ENCODE results near the gene RRP1B. TPM values are rescaled to one million over a fixed set of nuclear protein-coding genes. Genes with fewer than 3 reads are reported as not detected.

The RRP1B gene
- total and polyA plus RNA-seq, 2 donors (not counting 1 experiment from before 2014, with no cell fraction given), result 6.0 to 22.4 TPM

DNA sequence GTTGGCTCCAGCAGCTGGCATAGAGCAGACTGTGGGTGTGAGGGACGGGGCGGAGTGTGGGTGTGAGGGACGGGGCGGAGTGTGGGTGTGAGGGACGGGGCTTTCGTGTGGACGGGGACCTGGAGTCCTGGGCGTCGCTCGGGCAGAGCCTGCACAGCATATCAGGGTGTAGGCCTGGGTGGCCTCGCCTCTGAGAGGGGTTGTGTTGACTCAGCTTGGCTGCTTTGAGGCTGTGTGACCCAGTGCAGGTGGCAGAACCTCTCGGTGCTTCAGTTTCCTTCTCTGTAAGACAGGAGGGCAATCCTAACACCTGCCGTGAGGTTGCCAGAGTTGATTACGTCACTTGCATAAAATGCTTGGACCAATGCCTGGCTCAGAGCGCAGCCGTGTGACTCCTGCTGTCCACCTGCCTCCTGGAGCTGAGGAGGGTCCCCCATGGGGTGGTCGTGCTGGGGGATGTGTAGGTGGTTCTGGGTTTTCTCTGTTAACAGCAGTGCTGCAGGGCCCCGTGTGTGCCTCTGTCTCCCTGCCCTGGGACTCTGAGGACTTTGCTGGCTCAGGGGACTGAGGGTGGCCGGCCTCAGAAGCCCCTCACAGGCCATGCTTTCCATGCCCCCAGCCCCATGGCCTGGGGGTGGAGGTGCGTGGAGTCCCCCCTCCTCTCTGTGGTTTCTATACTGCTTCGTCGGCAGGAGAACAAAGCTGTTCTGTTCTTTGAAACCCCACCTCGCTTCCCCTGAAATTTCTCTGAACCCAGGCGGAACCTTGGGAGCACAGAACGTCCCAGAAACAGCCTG lies 75.0 kb downstream of the RRP1B start:
- ATAC-seq (ENCODE audit: low read depth) (no peak), DNase-seq (no peak)
- Mint-ChIP-seq H3K4me3 (no peak overlapping the region), H3K4me1 (peaks cover 4% of the 10 kb centered on the region), H3K9me3 (ENCODE audit: insufficient read depth) (no peaks in the 10 kb centered on the region), H3K27ac (no peak overlapping the region), H3K27me3 (no peaks in the 10 kb centered on the region)
- Histone ChIP-seq H3K9ac (ENCODE audit: low read length) (no peak overlapping the region), H2AFZ (ENCODE audit: insufficient read depth, low read depth, low read length, poor library complexity, severe bottlenecking) (no peak overlapping the region), H3K4me1 (ENCODE audit: control insufficient read depth in 2 of 2, insufficient read depth in 2 of 2, low read length in 2 of 2) (peaks cover under 1 to 2% of the 10 kb centered on the region in 2 donors), H4K20me1 (ENCODE audit: control insufficient read depth, insufficient read depth, low read length, poor library complexity, severe bottlenecking) (peaks cover 62% of the 10 kb centered on the region), H3K36me3 (replicated peaks in 1 of 2; ENCODE audit: control extremely low read depth in 1 of 2, control insufficient read depth in 1 of 2, extremely low read depth in 1 of 2, insufficient read depth in 2 of 2, low read length in 1 of 2) (peaks cover 0 to 3% of the 10 kb centered on the region in 2 experiments), H3K9me3 (ENCODE audit: control extremely low read depth in 1 of 3, control insufficient read depth in 2 of 3, insufficient read depth in 1 of 3, low read length in 2 of 3) (peaks cover 0 to 5% (median 0%) of the 10 kb centered on the region in 3 donors), H3K27me3 (replicated peaks in 1 of 4; ENCODE audit: control extremely low read depth in 1 of 4, control insufficient read depth in 3 of 4, insufficient read depth in 4 of 4, low read length in 3 of 4) (no peaks in the 10 kb centered on the region), H3K79me2 (ENCODE audit: control insufficient read depth, insufficient read depth, low read length) (peaks cover 8% of the 10 kb centered on the region), H3K4me2 (replicated peaks; ENCODE audit: low read depth, low read length, poor library complexity, severe bottlenecking) (no peak overlapping the region), H3K4me3 (ENCODE audit: control extremely low read depth in 1 of 5, extremely low read depth in 1 of 5, insufficient read depth in 1 of 5, low read depth in 2 of 5, low read length in 4 of 5) (no peak overlapping the region), H3K27ac (ENCODE audit: low read length in 2 of 2) (no peak overlapping the region)
- WGBS (ENCODE audit: insufficient coverage), result 81% methylated on average over 25 of the region's 25 CpGs
- CTCF ChIA-PET, result interaction anchor here (0.6 kb wide), 1 partner anchor 242 kb away, joined by 3 read pairs; no protein-coding TSS in a partner anchor
- POLR2A ChIA-PET, result interaction anchor here (0.6 kb wide), 1 partner anchor 243 kb away, joined by 4 read pairs; no protein-coding TSS in a partner anchor
- no peak for TF ChIP-seq EZH2 (IDR thresholded peaks at IDR 0.05; ENCODE audit: borderline replicate concordance, insufficient read depth, low read depth, low read length, poor library complexity, severe bottlenecking)
- TF ChIP-seq, protein P1, sequence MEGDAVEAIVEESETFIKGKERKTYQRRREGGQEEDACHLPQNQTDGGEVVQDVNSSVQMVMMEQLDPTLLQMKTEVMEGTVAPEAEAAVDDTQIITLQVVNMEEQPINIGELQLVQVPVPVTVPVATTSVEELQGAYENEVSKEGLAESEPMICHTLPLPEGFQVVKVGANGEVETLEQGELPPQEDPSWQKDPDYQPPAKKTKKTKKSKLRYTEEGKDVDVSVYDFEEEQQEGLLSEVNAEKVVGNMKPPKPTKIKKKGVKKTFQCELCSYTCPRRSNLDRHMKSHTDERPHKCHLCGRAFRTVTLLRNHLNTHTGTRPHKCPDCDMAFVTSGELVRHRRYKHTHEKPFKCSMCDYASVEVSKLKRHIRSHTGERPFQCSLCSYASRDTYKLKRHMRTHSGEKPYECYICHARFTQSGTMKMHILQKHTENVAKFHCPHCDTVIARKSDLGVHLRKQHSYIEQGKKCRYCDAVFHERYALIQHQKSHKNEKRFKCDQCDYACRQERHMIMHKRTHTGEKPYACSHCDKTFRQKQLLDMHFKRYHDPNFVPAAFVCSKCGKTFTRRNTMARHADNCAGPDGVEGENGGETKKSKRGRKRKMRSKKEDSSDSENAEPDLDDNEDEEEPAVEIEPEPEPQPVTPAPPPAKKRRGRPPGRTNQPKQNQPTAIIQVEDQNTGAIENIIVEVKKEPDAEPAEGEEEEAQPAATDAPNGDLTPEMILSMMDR (IDR thresholded peaks at IDR 0.05), result no peak
- intact Hi-C loops (cut with micrococcal nuclease), result no loop called here

DNA sequence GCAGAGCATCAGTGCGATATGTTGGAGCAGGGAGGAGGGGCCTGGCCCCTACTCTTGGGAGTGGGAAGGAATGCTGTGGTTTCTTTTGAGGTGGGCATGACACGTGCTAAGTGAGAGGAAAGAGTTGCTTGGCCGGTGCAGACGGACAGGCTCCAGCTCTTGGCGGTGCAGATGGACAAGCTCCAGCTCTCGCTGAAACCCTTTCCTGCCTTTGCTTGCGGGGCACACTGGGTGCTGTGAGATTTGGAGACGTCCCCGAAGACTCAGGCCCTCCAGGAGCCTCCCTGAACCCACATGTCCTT lies 75.5 kb downstream of the RRP1B start:
- H3K9ac ChIP-seq (ENCODE audit: low read length), result no peak overlapping the region

More for the DNA sequence above, 75.5 kb downstream of the RRP1B start:
- Histone ChIP-seq H3K4me2 (replicated peaks; ENCODE audit: low read depth, low read length, poor library complexity, severe bottlenecking) (no peak overlapping the region), H4K20me1 (ENCODE audit: control insufficient read depth, insufficient read depth, low read length, poor library complexity, severe bottlenecking) (peaks cover 59% of the 10 kb centered on the region), H3K27me3 (replicated peaks in 1 of 4; ENCODE audit: control extremely low read depth in 1 of 4, control insufficient read depth in 3 of 4, insufficient read depth in 4 of 4, low read length in 3 of 4) (no peaks in the 10 kb centered on the region), H3K4me1 (ENCODE audit: control insufficient read depth in 2 of 2, insufficient read depth in 2 of 2, low read length in 2 of 2) (no peaks in the 10 kb centered on the region), H3K9me3 (ENCODE audit: control extremely low read depth in 1 of 3, control insufficient read depth in 2 of 3, insufficient read depth in 1 of 3, low read length in 2 of 3) (peaks cover 0 to 5% (median 0%) of the 10 kb centered on the region in 3 donors), H2AFZ (ENCODE audit: insufficient read depth, low read depth, low read length, poor library complexity, severe bottlenecking) (no peak overlapping the region), H3K79me2 (ENCODE audit: control insufficient read depth, insufficient read depth, low read length) (peaks cover 2% of the 10 kb centered on the region), H3K27ac (ENCODE audit: low read length in 2 of 2) (no peak overlapping the region), H3K36me3 (replicated peaks in 1 of 2; ENCODE audit: control extremely low read depth in 1 of 2, control insufficient read depth in 1 of 2, extremely low read depth in 1 of 2, insufficient read depth in 2 of 2, low read length in 1 of 2) (peaks cover 0 to 3% of the 10 kb centered on the region in 2 experiments), H3K4me3 (ENCODE audit: control extremely low read depth in 1 of 5, extremely low read depth in 1 of 5, insufficient read depth in 1 of 5, low read depth in 2 of 5, low read length in 4 of 5) (no peak overlapping the region)
- intact Hi-C loops (cut with micrococcal nuclease), result no loop called here
- DNase-seq, result no peak
- no peaks in the 10 kb centered on the region for H3K27me3 Mint-ChIP-seq
- WGBS (ENCODE audit: insufficient coverage), result 82% methylated on average over 9 of the region's 9 CpGs
- CTCF ChIA-PET, result interaction anchor here (0.6 kb wide), 1 partner anchor 241 kb away, joined by 3 read pairs; no protein-coding TSS in a partner anchor
- no peak overlapping the region for H3K27ac Mint-ChIP-seq
- no peak overlapping the region for H3K4me3 Mint-ChIP-seq
- peaks cover 3% of the 10 kb centered on the region for H3K4me1 Mint-ChIP-seq
- no peaks in the 10 kb centered on the region for H3K9me3 Mint-ChIP-seq (ENCODE audit: insufficient read depth)
- no peak for ATAC-seq (ENCODE audit: low read depth)
- TF ChIP-seq, protein P1 (IDR thresholded peaks at IDR 0.05), result no peak
- no peak for TF ChIP-seq EZH2 (IDR thresholded peaks at IDR 0.05; ENCODE audit: borderline replicate concordance, insufficient read depth, low read depth, low read length, poor library complexity, severe bottlenecking)
- POLR2A ChIA-PET, result interaction anchor here (0.6 kb wide), 1 partner anchor 243 kb away, joined by 4 read pairs; no protein-coding TSS in a partner anchor

Data from B cell (primary cell).